SH-SY5Y (cell line): Measurements from ENCODE around the gene UVSSA.

ENCODE experiments used
- GATA2 ChIP-seq: IDR thresholded peaks from 2 replicates; pipeline ENCODE4 v1.6.1; 2011; ENCODE audit warnings: mild to moderate bottlenecking, low read depth, low read length
- GATA3 ChIP-seq: IDR thresholded peaks from 2 replicates; pipeline ENCODE4 v1.6.1; 2011; ENCODE audit warnings: low read depth, mild to moderate bottlenecking, low read length, moderate library complexity

- TF ChIP-seq GATA2 = no peak
- TF ChIP-seq GATA3 = no peak
These were observed 8.1 kb upstream of the UVSSA start for GRCh38 chr4:1338752-1339414.
